GM12878 (cell line): ENCODE data around the gene TRPM8. TPM values are rescaled to one million over a fixed set of nuclear protein-coding genes. Genes with fewer than 3 reads are reported as not detected.

Experiments
- CEBPB ChIP-seq, 2 experiments: fragments of 150-350 bp in 1 of 2; IDR thresholded peaks; 2 replicates each; pipeline ENCODE4 v1.6.1; 2012 to 2014; ENCODE audit warnings: low read depth in 2 of 2, low read length in 2 of 2, borderline replicate concordance in 1 of 2, inconsistent platforms in 1 of 2
- CEBPZ ChIP-seq: fragments of 150-350 bp; IDR thresholded peaks from 2 replicates; pipeline ENCODE4 v1.6.1; 2016; ENCODE audit warnings: low read depth, low read length
- CHD4 ChIP-seq: fragments of 200-600 bp; sonication (generic); IDR thresholded peaks from 2 replicates; pipeline ENCODE4 v1.6.1; 2016; ENCODE audit warnings: mild to moderate bottlenecking
- GATAD2B ChIP-seq: fragments of 450-650 bp; conservative IDR thresholded peaks from 2 replicates; pipeline ENCODE4 v1.6.1; 2017; ENCODE audit warnings: low read depth, mild to moderate bottlenecking, moderate library complexity
- IKZF2 ChIP-seq, 2 experiments: fragments of 450-650 bp; IDR thresholded peaks; 2 replicates each; pipeline ENCODE4 v1.6.1; 2017; ENCODE audit warnings: mild to moderate bottlenecking in 2 of 2, moderate library complexity in 2 of 2
- NRF1 ChIP-seq: conservative IDR thresholded peaks from 2 replicates; pipeline ENCODE4 v1.6.1; 2011; ENCODE audit warnings: mild to moderate bottlenecking, low read depth, low read length, improper control_type of control experiment
- SMARCA5 ChIP-seq: fragments of 450-650 bp; IDR thresholded peaks from 2 replicates; pipeline ENCODE4 v1.6.1; 2017; ENCODE audit warnings: mild to moderate bottlenecking
- SREBF1 ChIP-seq: IDR thresholded peaks from 2 replicates; pipeline ENCODE4 v1.6.1; 2012; ENCODE audit warnings: mild to moderate bottlenecking, low read length
- TARDBP ChIP-seq: IDR thresholded peaks from 2 replicates; pipeline ENCODE4 v1.6.1; 2016; ENCODE audit warnings: borderline replicate concordance
- polyA plus RNA-seq, 11 experiments: library from polyadenylated mRNA; depleted of rRNA in 4 of 11; unstranded in 6 of 11; stranded (reverse) in 5 of 11; fragments of >200 nt; fragmentation: Nextera tagmentation in 4 of 11; fragmentation: Illumina TruSeq in 1 of 11; extraction: Ambion mirVana in 4 of 11; extraction: Trizol in 1 of 11; gene quantifications; 1 replicate in 1 of 11; 2 replicates in 10 of 11; pipeline versions ENCODE4 v1.2.1 to v1.2.3, GENCODE V29; 2011 to 2016; ENCODE audit warnings: inconsistent platforms in 2 of 11, missing spikeins in 2 of 11, low read depth in 1 of 11
- total RNA-seq, 4 experiments: library from RNA; depleted of rRNA in 3 of 4; stranded (reverse); fragments of >200 nt in 3 of 4; fragmentation: Illumina TruSeq in 1 of 4; extraction: Trizol in 1 of 4; gene quantifications; 2 replicates each; pipeline versions ENCODE4 v1.2.1 to v1.2.3, GENCODE V29; 2013 to 2021
- TF ChIP-seq, protein P1 (sequence below): IDR thresholded peaks from 2 replicates; pipeline ENCODE4 v1.6.1; 2012; ENCODE audit warnings: mild to moderate bottlenecking, low read depth, low read length
- TF ChIP-seq, protein P2 (sequence below): IDR thresholded peaks from 2 replicates; pipeline ENCODE4 v1.6.1; 2012; ENCODE audit warnings: low read depth, low read length, improper control_type of control experiment

TRPM8 gene
- total and polyA plus RNA-seq, 10 of the 15 experiments (the other 5 are each of a cell fraction or from before 2014, with no cell fraction given): 3.9 TPM; not detected in 9

DNA sequence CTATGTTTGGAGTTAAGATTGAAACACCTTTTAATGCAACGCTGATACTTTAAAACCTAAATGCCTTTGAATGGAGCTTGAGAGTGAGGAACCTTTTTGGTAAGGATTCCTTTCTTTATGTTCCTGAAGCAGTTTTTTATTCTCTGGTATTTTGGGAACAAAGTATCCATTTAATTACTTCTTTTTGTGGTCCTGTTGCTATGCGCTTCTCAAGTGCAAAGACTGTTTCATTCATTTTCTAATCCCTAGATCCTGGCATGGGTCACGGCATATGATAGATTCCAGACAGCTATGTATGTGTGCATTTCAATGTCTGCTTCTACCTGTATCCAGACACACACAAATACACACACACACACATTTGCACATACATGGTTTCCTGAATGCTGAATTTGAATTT, 28.0 kb downstream of the TRPM8 start (continued):
- TF ChIP-seq CEBPZ: no peak
- TF ChIP-seq CEBPB (IDR thresholded peaks at IDR 0.05; ENCODE audit: borderline replicate concordance in 1 of 2, low read depth in 2 of 2, low read length in 2 of 2): no peak
- TF ChIP-seq, protein P1, sequence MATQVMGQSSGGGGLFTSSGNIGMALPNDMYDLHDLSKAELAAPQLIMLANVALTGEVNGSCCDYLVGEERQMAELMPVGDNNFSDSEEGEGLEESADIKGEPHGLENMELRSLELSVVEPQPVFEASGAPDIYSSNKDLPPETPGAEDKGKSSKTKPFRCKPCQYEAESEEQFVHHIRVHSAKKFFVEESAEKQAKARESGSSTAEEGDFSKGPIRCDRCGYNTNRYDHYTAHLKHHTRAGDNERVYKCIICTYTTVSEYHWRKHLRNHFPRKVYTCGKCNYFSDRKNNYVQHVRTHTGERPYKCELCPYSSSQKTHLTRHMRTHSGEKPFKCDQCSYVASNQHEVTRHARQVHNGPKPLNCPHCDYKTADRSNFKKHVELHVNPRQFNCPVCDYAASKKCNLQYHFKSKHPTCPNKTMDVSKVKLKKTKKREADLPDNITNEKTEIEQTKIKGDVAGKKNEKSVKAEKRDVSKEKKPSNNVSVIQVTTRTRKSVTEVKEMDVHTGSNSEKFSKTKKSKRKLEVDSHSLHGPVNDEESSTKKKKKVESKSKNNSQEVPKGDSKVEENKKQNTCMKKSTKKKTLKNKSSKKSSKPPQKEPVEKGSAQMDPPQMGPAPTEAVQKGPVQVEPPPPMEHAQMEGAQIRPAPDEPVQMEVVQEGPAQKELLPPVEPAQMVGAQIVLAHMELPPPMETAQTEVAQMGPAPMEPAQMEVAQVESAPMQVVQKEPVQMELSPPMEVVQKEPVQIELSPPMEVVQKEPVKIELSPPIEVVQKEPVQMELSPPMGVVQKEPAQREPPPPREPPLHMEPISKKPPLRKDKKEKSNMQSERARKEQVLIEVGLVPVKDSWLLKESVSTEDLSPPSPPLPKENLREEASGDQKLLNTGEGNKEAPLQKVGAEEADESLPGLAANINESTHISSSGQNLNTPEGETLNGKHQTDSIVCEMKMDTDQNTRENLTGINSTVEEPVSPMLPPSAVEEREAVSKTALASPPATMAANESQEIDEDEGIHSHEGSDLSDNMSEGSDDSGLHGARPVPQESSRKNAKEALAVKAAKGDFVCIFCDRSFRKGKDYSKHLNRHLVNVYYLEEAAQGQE: no peak
- TF ChIP-seq NRF1: no peak
- TF ChIP-seq, protein P2, sequence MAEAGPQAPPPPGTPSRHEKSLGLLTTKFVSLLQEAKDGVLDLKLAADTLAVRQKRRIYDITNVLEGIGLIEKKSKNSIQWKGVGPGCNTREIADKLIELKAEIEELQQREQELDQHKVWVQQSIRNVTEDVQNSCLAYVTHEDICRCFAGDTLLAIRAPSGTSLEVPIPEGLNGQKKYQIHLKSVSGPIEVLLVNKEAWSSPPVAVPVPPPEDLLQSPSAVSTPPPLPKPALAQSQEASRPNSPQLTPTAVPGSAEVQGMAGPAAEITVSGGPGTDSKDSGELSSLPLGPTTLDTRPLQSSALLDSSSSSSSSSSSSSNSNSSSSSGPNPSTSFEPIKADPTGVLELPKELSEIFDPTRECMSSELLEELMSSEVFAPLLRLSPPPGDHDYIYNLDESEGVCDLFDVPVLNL: no peak
- TF ChIP-seq CHD4: no peak
- no peak for TF ChIP-seq GATAD2B
- TF ChIP-seq SMARCA5: no peak
- TF ChIP-seq SREBF1: no peak
- TF ChIP-seq IKZF2 (IDR thresholded peaks at IDR 0.05): no peak
- no peak for TF ChIP-seq TARDBP
